GM23338 (cell line): Measurements from ENCODE around the gene RCSD1. TPM values are rescaled to one million over a fixed set of nuclear protein-coding genes. Genes with fewer than 3 reads are reported as not detected.

Source experiments
- ATAC-seq: fragments of 200-7000 bp; cut with Tn5 transposase; 3 replicates; pipeline ENCODE4 v1.9.1; 2020
- DNase-seq: peaks from one replicate; pipeline ENCODE4 v3.0.0-alpha.2; 2015; ENCODE audit warnings: low spot score
- H2AFZ ChIP-seq: fragments of 200-600 bp; sonication (generic); 2 replicates; pipeline ENCODE4 v1.8.0; 2016; ENCODE audit warnings: antibody characterized with exemption, mild to moderate bottlenecking, moderate library complexity
- H3F3A ChIP-seq: fragments of 200-600 bp; sonication (generic); replicated peaks from 2 replicates; pipeline ENCODE4 v1.8.0; 2017; ENCODE audit warnings: antibody characterized with exemption, mixed run types, low read depth
- H3K27ac ChIP-seq: fragments of 200-600 bp; sonication (generic); 2 replicates; pipeline ENCODE4 v1.6.1; 2016; ENCODE audit warnings: low read depth
- H3K27me3 ChIP-seq: fragments of 200-600 bp; sonication (generic); 2 replicates; pipeline ENCODE4 v1.8.0; 2016; ENCODE audit warnings: mild to moderate bottlenecking, mixed run types, moderate library complexity; ENCODE audit not compliant: insufficient read depth
- H3K36me3 ChIP-seq: fragments of 200-600 bp; sonication (generic); 2 replicates; pipeline ENCODE4 v1.8.0; 2016; ENCODE audit warnings: mild to moderate bottlenecking; ENCODE audit not compliant: insufficient read depth
- H3K4me1 ChIP-seq: fragments of 200-600 bp; sonication (generic); 2 replicates; pipeline ENCODE4 v1.8.0; 2016; ENCODE audit warnings: mild to moderate bottlenecking, moderate library complexity; ENCODE audit not compliant: insufficient read depth
- H3K4me2 ChIP-seq: fragments of 200-600 bp; sonication (generic); 2 replicates; pipeline ENCODE4 v1.7.1; 2017; ENCODE audit warnings: mixed run types
- H3K4me3 ChIP-seq: fragments of 200-600 bp; sonication (generic); 2 replicates; pipeline ENCODE4 v1.6.1; 2016; ENCODE audit warnings: mixed run types
- H3K79me2 ChIP-seq: fragments of 200-600 bp; sonication (generic); replicated peaks from 2 replicates; pipeline ENCODE4 v1.8.0; 2017; ENCODE audit warnings: mild to moderate bottlenecking; ENCODE audit not compliant: insufficient read depth
- H3K9me2 ChIP-seq: fragments of 200-600 bp; sonication (generic); 2 replicates; pipeline ENCODE4 v1.8.0; 2017; ENCODE audit not compliant: insufficient read depth
- H4K20me1 ChIP-seq: fragments of 200-600 bp; sonication (generic); replicated peaks from 2 replicates; pipeline ENCODE4 v1.8.0; 2017; ENCODE audit warnings: mild to moderate bottlenecking; ENCODE audit not compliant: insufficient read depth
- H3K27ac Mint-ChIP-seq: 2 replicates; pipeline ENCODE4 v1.8.0; 2020; ENCODE audit warnings: inconsistent platforms, mild to moderate bottlenecking, moderate library complexity, mixed read lengths
- H3K27me3 Mint-ChIP-seq: 3 replicates; pipeline ENCODE4 v1.8.0; 2022; ENCODE audit warnings: low read depth, mild to moderate bottlenecking, moderate library complexity, mixed read lengths, inconsistent platforms; ENCODE audit not compliant: insufficient read depth, poor library complexity
- H3K36me3 Mint-ChIP-seq: 3 replicates; pipeline ENCODE4 v1.8.0; 2021; ENCODE audit warnings: low read depth, mild to moderate bottlenecking, inconsistent platforms, moderate library complexity, mixed read lengths
- H3K4me1 Mint-ChIP-seq: 3 replicates; pipeline ENCODE4 v1.8.0; 2020; ENCODE audit warnings: mild to moderate bottlenecking, inconsistent platforms, mixed read lengths
- H3K4me3 Mint-ChIP-seq: 3 replicates; pipeline ENCODE4 v1.8.0; 2021; ENCODE audit warnings: moderate library complexity, mild to moderate bottlenecking, inconsistent platforms, mixed read lengths
- H3K9me3 Mint-ChIP-seq: 3 replicates; pipeline ENCODE4 v1.8.0; 2020; ENCODE audit warnings: moderate library complexity, mild to moderate bottlenecking, inconsistent platforms, mixed read lengths
- CREB1 ChIP-seq: fragments of 250-450 bp; sonication (Bioruptor Pico); IDR thresholded peaks from 2 replicates; pipeline ENCODE4 v1.5.0; 2020; ENCODE audit warnings: low read depth, mild to moderate bottlenecking, moderate library complexity
- EZH2 ChIP-seq: fragments of 200-600 bp; sonication (generic); IDR thresholded peaks from one replicate; pipeline ENCODE4 v1.8.0; 2017; ENCODE audit warnings: antibody characterized with exemption, mild to moderate bottlenecking, low read depth; ENCODE audit not compliant: unreplicated experiment
- JUNB ChIP-seq: IDR thresholded peaks from one replicate; pipeline ENCODE4 v1.6.1; 2016; ENCODE audit warnings: antibody characterized with exemption; ENCODE audit not compliant: unreplicated experiment
- NANOG ChIP-seq: IDR thresholded peaks from 2 replicates; pipeline ENCODE4 v1.6.1; 2016; ENCODE audit warnings: antibody characterized with exemption, borderline replicate concordance
- STAT1 ChIP-seq: IDR thresholded peaks from one replicate; pipeline ENCODE4 v1.6.1; 2016; ENCODE audit warnings: antibody characterized with exemption; ENCODE audit not compliant: unreplicated experiment
- ZNF114 ChIP-seq: fragments of 250-450 bp; sonication (Bioruptor Pico); IDR thresholded peaks from 2 replicates; pipeline ENCODE4 v1.5.0; 2020; ENCODE audit warnings: mild to moderate bottlenecking, moderate library complexity
- ZNF331 ChIP-seq: fragments of 250-450 bp; sonication (Bioruptor Pico); IDR thresholded peaks from 2 replicates; pipeline ENCODE4 v1.5.0; 2020; ENCODE audit warnings: low read depth, mild to moderate bottlenecking, moderate library complexity
- polyA plus RNA-seq: library from polyadenylated mRNA; unstranded; fragments of >200 nt; fragmentation: Nextera tagmentation; extraction: Ambion mirVana; gene quantifications from 2 replicates; pipeline ENCODE4 v1.2.1, GENCODE V29; 2016
- total RNA-seq: library from RNA; depleted of rRNA; stranded (reverse); fragments of >200 nt; shearing (Covaris generic); gene quantifications from 2 replicates; pipeline ENCODE4 v1.2.3, GENCODE V29; 2014
- TF ChIP-seq, protein P1 (sequence below): fragments of 250-450 bp; sonication (Bioruptor Pico); IDR thresholded peaks from 2 replicates; pipeline ENCODE4 v1.5.0; 2020; ENCODE audit warnings: mild to moderate bottlenecking, moderate library complexity
- TF ChIP-seq, protein P2 (sequence below): IDR thresholded peaks from 2 replicates; pipeline ENCODE4 v1.6.1; 2016; ENCODE audit warnings: antibody characterized with exemption
- TF ChIP-seq, protein P3 (sequence below), 2 experiments: fragments of 200-600 bp in 1 of 2; sonication (generic) in 1 of 2; conservative IDR thresholded peaks; 2 replicates each; pipeline versions ENCODE4 v1.5.1 to v1.6.1; 2016 to 2017; ENCODE audit warnings: antibody characterized with exemption in 2 of 2, low read depth in 2 of 2, mild to moderate bottlenecking in 2 of 2, moderate library complexity in 1 of 2

The RCSD1 gene
- total and polyA plus RNA-seq, 2 experiments from 2014 or later, result 0.18 to 0.73 TPM

DNA sequence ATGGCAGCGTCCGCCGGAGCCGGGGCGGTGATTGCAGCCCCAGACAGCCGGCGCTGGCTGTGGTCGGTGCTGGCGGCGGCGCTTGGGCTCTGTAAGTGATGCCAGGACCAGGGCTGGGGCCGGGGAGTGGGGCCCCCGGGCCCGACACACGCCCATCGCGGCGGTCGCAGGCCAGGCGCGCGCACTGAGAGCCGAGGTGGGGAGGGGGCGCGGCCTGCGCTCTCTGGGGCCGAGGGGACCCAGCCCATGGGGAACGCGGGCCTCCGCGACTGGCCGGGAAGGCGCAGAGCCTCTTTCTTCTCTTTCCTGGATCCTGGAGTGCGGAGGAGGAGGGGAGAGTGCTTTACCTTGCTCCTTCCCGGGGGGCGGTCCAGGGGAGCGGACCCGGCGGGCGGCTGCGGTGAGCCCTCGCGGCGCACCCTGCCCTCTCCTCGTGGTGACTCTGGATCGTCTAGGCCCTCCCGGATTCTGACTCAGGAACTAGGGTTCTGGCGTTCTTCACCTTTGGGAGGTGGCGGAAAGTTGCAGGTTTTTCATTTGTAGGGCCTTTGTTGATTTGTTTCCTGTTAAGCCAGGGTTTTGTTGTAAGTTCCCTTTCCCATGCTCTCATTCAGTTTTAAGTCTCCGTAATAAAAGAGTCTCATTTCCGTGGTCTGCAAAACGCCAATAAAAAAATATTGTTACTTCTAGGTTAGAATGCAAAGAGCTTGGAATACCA is 92.3 kb downstream of the RCSD1 start:
- Mint-ChIP-seq H3K4me3 (peak overlapping the region; percentile 83), H3K27ac (no peak overlapping the region), H3K9me3 (no peaks in the 10 kb centered on the region), H3K36me3 (no peaks in the 10 kb centered on the region), H3K4me1 (peaks cover 54% of the 10 kb centered on the region), H3K27me3 (peaks cover 5% of the 10 kb centered on the region)
- no peaks in the 10 kb centered on the region for H3K9me2 ChIP-seq
- DNase-seq (peak; percentile 75), ATAC-seq (peak; percentile 76)
- peaks cover 51% of the 10 kb centered on the region for H3K79me2 ChIP-seq
- H3K4me2 ChIP-seq, result peak overlapping the region; percentile 80
- peak overlapping the region; percentile 70; the same call in 1 of the 2 replicates for H3K27ac ChIP-seq
- H3K4me1 ChIP-seq, result peaks cover 55% of the 10 kb centered on the region
- H2AFZ ChIP-seq, result peak overlapping the region; percentile 99
- peaks cover 34% of the 10 kb centered on the region for H4K20me1 ChIP-seq
- no peaks in the 10 kb centered on the region for H3K36me3 ChIP-seq
- H3F3A ChIP-seq, result peaks cover 3% of the 10 kb centered on the region; the same call in 1 of the 2 replicates
- 0 out of 2 replicates have a peak, but pooled peaks cover 4% of the 10 kb centered on the region for H3K27me3 ChIP-seq
- peak overlapping the region; percentile 67 for H3K4me3 ChIP-seq
- TF ChIP-seq, protein P1, sequence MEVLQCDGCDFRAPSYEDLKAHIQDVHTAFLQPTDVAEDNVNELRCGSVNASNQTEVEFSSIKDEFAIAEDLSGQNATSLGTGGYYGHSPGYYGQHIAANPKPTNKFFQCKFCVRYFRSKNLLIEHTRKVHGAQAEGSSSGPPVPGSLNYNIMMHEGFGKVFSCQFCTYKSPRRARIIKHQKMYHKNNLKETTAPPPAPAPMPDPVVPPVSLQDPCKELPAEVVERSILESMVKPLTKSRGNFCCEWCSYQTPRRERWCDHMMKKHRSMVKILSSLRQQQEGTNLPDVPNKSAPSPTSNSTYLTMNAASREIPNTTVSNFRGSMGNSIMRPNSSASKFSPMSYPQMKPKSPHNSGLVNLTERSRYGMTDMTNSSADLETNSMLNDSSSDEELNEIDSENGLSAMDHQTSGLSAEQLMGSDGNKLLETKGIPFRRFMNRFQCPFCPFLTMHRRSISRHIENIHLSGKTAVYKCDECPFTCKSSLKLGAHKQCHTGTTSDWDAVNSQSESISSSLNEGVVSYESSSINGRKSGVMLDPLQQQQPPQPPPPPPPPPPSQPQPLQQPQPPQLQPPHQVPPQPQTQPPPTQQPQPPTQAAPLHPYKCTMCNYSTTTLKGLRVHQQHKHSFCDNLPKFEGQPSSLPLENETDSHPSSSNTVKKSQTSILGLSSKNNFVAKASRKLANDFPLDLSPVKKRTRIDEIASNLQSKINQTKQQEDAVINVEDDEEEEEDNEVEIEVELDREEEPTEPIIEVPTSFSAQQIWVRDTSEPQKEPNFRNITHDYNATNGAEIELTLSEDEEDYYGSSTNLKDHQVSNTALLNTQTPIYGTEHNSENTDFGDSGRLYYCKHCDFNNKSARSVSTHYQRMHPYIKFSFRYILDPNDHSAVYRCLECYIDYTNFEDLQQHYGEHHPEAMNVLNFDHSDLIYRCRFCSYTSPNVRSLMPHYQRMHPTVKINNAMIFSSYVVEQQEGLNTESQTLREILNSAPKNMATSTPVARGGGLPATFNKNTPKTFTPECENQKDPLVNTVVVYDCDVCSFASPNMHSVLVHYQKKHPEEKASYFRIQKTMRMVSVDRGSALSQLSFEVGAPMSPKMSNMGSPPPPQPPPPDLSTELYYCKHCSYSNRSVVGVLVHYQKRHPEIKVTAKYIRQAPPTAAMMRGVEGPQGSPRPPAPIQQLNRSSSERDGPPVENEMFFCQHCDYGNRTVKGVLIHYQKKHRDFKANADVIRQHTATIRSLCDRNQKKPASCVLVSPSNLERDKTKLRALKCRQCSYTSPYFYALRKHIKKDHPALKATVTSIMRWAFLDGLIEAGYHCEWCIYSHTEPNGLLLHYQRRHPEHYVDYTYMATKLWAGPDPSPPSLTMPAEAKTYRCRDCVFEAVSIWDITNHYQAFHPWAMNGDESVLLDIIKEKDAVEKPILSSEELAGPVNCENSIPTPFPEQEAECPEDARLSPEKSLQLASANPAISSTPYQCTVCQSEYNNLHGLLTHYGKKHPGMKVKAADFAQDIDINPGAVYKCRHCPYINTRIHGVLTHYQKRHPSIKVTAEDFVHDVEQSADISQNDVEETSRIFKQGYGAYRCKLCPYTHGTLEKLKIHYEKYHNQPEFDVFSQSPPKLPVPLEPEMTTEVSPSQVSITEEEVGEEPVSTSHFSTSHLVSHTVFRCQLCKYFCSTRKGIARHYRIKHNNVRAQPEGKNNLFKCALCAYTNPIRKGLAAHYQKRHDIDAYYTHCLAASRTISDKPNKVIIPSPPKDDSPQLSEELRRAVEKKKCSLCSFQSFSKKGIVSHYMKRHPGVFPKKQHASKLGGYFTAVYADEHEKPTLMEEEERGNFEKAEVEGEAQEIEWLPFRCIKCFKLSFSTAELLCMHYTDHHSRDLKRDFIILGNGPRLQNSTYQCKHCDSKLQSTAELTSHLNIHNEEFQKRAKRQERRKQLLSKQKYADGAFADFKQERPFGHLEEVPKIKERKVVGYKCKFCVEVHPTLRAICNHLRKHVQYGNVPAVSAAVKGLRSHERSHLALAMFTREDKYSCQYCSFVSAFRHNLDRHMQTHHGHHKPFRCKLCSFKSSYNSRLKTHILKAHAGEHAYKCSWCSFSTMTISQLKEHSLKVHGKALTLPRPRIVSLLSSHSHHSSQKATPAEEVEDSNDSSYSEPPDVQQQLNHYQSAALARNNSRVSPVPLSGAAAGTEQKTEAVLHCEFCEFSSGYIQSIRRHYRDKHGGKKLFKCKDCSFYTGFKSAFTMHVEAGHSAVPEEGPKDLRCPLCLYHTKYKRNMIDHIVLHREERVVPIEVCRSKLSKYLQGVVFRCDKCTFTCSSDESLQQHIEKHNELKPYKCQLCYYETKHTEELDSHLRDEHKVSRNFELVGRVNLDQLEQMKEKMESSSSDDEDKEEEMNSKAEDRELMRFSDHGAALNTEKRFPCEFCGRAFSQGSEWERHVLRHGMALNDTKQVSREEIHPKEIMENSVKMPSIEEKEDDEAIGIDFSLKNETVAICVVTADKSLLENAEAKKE (CRISPR knock-in tag), result 0 out of 2 replicates have a peak, but pooled peaks have one; percentile 54
- no peak for TF ChIP-seq JUNB

DNA sequence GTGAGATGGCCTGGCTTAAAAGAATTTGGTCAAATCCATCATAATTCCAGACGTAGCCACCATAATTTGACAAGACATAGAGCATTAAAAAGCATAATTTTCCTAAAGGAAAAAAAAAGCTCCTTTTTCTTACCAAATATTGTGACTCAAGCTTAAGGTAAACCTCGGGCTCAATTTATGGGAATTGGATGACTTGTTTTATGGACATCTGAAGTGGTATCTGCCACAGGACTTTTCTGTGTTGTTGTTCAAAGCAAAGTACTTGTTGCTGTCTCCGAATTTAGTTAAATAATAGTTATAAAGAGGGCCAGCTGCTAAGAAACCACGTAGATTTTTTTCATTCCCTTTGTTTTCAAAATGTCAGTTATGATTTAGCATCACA is 92.8 kb downstream of the RCSD1 start:
- H3K27me3 Mint-ChIP-seq, result peaks cover 5% of the 10 kb centered on the region
- H3K4me2 ChIP-seq, result peak overlapping the region; percentile 80
- H3K4me1 Mint-ChIP-seq, result peaks cover 57% of the 10 kb centered on the region
- H3F3A ChIP-seq, result peaks cover 3% of the 10 kb centered on the region; the same call in 1 of the 2 replicates
- H4K20me1 ChIP-seq, result peaks cover 39% of the 10 kb centered on the region
- H2AFZ ChIP-seq, result no peak overlapping the region
- no peak overlapping the region for H3K27ac ChIP-seq
- H3K36me3 ChIP-seq, result no peaks in the 10 kb centered on the region
- DNase-seq, result no peak
- no peak for ATAC-seq
- H3K79me2 ChIP-seq, result peaks cover 57% of the 10 kb centered on the region
- no peaks in the 10 kb centered on the region for H3K9me2 ChIP-seq
- peak overlapping the region; percentile 83 for H3K4me3 Mint-ChIP-seq
- peak overlapping the region; percentile 67 for H3K4me3 ChIP-seq
- H3K4me1 ChIP-seq, result peaks cover 58% of the 10 kb centered on the region
- H3K9me3 Mint-ChIP-seq, result no peaks in the 10 kb centered on the region
- 0 out of 2 replicates have a peak, but pooled peaks cover 4% of the 10 kb centered on the region for H3K27me3 ChIP-seq
- H3K36me3 Mint-ChIP-seq, result no peaks in the 10 kb centered on the region
- H3K27ac Mint-ChIP-seq, result no peak overlapping the region
- TF ChIP-seq, protein P2, sequence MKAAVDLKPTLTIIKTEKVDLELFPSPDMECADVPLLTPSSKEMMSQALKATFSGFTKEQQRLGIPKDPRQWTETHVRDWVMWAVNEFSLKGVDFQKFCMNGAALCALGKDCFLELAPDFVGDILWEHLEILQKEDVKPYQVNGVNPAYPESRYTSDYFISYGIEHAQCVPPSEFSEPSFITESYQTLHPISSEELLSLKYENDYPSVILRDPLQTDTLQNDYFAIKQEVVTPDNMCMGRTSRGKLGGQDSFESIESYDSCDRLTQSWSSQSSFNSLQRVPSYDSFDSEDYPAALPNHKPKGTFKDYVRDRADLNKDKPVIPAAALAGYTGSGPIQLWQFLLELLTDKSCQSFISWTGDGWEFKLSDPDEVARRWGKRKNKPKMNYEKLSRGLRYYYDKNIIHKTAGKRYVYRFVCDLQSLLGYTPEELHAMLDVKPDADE, result no peak
- TF ChIP-seq ZNF114 (CRISPR knock-in tag) (no peak), ZNF331 (CRISPR knock-in tag) (no peak), NANOG (no peak), EZH2 (no peak), CREB1 (CRISPR knock-in tag) (no peak), JUNB (no peak), STAT1 (no peak)
- TF ChIP-seq, protein P3, sequence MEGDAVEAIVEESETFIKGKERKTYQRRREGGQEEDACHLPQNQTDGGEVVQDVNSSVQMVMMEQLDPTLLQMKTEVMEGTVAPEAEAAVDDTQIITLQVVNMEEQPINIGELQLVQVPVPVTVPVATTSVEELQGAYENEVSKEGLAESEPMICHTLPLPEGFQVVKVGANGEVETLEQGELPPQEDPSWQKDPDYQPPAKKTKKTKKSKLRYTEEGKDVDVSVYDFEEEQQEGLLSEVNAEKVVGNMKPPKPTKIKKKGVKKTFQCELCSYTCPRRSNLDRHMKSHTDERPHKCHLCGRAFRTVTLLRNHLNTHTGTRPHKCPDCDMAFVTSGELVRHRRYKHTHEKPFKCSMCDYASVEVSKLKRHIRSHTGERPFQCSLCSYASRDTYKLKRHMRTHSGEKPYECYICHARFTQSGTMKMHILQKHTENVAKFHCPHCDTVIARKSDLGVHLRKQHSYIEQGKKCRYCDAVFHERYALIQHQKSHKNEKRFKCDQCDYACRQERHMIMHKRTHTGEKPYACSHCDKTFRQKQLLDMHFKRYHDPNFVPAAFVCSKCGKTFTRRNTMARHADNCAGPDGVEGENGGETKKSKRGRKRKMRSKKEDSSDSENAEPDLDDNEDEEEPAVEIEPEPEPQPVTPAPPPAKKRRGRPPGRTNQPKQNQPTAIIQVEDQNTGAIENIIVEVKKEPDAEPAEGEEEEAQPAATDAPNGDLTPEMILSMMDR (conservative IDR thresholded peaks at IDR 0.05; ENCODE audit: low read depth in 2 of 2), result no peak
